UCSD-AML1 (cell line): ENCODE results near the gene IRS1.

Source experiments
- DNase-seq: peaks from one replicate; lab custom pipeline; 2025; ENCODE audit not compliant: unreplicated experiment; lab: John Stamatoyannopoulos, UW

Gene IRS1

GRCh38 chr2:226758921-226759640, 40.5 kb downstream of the IRS1 start:
- no peak for DNase-seq

DNA sequence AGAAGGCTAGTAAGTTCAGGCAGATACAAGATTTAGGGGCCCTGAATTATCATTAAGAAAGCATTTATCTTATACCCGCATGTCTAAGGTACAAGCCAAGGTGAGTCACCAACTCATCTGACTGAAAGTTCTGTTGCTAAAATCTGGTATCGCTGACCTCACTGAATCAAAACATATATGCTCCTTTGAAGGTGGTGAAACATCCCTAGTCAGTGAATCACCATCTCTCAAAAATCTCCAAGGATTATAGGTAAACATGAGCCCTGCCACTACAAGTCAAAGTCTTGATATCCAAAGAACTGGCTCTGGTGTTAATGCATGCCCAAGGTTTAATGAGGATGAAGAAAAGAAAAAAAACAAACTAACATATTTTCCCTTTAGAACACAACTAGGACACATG, 43.5 kb downstream of the IRS1 start:
- no peak for DNase-seq

GRCh38 chr2:226755631-226756030, 44.0 kb downstream of the IRS1 start:
- no peak for DNase-seq

- DNase-seq: no peak
Observed at GRCh38 chr2:226754821-226755604, 44.6 kb downstream of the IRS1 start.

DNA sequence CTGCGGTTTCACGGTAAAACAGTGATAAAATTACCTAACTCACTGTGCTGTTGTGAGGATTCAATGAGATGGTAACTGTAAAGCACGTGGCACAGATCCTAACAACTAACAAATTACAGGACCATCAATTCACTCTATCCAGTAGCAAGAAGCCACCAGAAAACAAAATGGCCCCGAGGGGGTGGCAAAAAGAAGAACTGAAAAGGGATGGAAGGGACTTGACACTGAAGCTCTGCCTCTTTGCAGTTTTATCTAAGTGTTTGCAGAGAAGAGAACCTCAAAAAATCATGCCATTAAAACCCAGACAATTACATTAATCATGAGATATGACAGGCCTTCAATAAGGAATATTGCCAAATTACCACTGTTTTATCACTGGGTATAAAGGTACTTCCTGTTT, 46.7 kb downstream of the IRS1 start:
- DNase-seq: no peak

DNA sequence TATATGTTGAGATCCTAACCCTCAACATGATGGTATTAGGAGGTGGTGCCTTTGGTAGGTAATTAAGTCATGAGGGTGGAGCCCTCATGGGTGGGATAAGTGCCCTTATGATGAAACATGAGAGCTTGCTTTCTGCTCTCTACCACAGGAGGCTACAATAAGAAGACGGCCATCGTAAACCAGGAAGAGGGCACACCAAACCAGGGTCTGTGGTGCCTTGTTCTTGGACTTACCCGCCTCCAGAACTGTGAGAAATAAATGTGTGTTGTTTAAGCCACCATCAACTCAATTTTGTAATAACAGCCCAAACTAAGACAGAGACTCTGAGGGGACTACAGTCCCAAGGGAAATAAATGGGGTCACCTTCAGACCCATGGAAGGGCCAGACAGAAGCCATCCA, 52.3 kb downstream of the IRS1 start:
- no peak for DNase-seq

GRCh38 chr2:226746196-226746800, 53.3 kb downstream of the IRS1 start:
- no peak for DNase-seq

GRCh38 chr2:226743915-226744314, 55.7 kb downstream of the IRS1 start:
- DNase-seq: no peak

GRCh38 chr2:226742347-226742746, 57.3 kb downstream of the IRS1 start:
- no peak for DNase-seq

GRCh38 chr2:226740039-226740648, 59.5 kb downstream of the IRS1 start:
- no peak for DNase-seq

DNA sequence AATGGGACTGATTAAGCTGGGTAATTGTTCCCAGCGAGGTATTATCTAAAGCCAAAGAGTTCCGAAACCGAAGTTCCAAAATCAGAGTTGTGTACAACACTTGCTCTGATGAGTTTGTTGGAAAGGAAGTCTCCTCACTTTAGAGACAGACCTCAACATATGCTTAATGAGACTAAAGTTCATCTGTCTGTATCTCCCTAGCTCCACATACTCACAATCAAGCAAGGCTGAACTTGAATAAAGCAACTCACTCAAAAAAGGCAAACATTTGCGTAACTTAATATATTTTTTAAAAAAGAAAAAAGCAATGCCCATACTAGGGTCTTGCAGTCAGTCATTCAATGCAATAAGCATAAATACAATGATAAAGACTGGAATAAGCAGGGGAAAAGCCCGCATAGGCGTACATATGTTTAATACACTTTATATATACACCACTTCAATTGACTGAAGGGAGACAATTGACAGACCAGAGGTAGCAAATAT, 60.0 kb downstream of the IRS1 start:
- DNase-seq: no peak

- no peak for DNase-seq
Observed at GRCh38 chr2:226738821-226739544, 60.6 kb downstream of the IRS1 start.

DNA sequence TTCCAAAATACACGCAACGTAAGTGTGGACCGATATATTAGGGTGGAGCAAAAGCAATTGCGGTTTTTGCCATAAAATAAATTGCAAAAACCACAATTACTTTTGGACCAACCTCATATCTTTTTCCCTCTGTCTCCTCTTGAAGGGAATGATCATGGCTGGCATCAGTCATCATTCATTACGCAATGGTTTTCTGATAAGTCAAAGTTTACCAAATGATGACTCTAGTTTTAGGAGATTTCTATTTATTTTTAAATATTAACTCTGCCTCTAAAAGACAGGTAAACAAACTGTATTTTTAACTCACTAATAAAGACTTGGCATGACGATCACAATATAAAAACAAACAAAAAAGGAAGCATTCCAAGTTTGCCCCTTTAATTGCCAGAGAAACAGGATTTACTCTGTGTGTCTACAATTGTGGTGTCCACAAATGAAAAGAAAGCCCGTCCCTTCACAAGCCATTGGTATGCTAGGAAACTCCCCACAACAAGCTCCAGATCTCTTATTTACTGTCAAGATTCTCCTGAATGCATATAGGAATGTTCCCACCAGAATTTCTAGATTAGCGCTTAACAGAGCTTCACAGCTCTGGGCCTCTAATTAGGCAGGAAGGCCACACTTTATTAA, 61.3 kb downstream of the IRS1 start:
- no peak for DNase-seq

GRCh38 chr2:226736382-226736781, 63.2 kb downstream of the IRS1 start:
- no peak for DNase-seq

DNA sequence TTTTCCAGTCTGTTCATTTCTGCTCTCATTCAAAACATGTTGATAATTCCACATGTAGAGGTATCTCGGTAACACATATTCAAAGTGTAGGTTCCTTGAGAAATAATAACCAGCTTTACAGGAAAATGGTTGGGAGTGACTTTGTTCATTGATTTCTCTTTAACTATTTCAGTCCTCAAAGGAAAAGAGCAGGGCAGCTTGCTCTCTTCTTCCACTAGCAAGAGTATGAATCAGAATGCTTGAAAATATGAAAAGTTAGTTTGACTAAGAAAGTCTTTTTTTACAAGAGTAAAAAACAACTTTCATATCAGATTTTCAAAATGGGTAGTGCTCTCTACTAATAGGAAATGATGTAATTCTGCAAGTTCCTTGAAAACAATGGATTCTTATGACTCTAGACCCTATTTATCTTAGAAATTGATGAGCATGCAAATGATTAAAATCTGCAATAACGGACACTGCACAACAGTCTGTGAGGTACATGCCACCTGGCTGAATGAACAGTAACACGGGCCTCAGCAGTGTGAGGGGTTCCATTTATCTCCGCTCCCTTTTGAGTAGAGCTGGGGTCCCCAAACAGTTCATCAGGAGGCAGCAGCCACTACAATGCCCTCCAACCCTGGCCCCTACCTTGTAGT, 65.6 kb downstream of the IRS1 start:
- no peak for DNase-seq

GRCh38 chr2:226733189-226733858, 66.3 kb downstream of the IRS1 start:
- no peak for DNase-seq

- DNase-seq: no peak
Observed at GRCh38 chr2:226732478-226733188, 67.0 kb downstream of the IRS1 start.

DNA sequence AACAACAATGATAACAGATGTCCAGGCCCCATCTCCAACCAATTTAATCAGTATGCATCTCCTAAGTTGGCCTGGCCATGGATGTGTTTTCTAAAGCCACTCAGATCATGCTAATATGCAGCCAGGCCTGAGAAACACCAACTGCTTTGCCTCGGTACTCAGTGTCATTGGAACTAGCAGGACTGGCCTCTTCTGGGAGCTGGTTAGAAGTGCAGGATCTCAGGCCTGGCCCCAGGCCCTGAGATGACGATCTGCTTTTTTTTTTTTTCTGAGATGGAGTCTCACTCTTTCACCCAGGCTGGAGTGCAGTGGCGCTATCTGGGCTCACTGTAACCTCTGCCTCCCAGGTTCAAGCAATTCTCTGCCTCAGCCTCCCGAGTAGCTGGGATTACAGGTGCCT, 69.1 kb downstream of the IRS1 start:
- DNase-seq: no peak

DNA sequence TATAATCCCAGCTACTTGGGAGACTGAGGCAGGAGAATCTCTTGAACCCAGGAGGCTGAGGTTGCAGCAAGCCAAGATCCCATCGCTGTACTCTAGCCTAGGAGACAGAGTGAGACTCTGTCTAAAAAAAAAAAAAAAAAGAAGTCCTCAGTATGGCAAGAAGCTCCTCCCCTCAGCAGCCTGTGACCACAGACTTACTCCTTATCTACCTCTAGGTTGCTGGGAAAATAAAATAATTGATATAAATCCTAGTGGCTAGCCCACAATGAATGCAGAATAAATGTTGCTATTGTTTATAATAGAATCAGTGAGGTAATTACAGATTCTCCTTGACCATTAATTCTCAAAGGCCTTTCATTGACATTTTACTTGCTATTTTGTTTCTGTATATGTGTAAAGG, 70.6 kb downstream of the IRS1 start:
- DNase-seq: no peak
